Activated naive CD4-positive, alpha-beta T cell treated with anti-CD3 and anti-CD28 coated beads, Interleukin-2, amount 50 U/mL, for 16 hours (primary cell): ENCODE results near the gene ASB13.

ENCODE experiments used
- DNase-seq: peaks from one replicate; pipeline ENCODE4 v3.0.0-alpha.2; 2020

Gene ASB13

DNA sequence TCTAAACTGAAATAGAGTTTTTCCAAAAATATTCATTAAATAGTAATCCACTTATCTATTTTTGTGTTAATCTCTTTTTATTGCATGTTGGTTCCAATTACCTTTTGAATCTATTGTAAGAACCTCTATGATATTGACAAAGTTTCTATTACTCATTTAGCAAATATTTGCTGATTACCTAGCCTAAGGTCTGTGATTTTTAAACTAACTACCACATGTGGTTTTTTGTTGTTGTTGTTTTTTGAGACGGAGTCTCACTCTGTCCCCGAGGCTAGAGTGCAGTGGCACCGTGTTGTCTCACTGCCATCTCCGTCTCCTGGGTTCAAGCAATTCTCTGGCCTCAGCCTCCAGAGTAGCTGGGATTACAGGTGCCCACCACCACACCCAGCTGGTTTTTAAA lies 2.0 kb upstream of the ASB13 start:
- no peak for DNase-seq

DNA sequence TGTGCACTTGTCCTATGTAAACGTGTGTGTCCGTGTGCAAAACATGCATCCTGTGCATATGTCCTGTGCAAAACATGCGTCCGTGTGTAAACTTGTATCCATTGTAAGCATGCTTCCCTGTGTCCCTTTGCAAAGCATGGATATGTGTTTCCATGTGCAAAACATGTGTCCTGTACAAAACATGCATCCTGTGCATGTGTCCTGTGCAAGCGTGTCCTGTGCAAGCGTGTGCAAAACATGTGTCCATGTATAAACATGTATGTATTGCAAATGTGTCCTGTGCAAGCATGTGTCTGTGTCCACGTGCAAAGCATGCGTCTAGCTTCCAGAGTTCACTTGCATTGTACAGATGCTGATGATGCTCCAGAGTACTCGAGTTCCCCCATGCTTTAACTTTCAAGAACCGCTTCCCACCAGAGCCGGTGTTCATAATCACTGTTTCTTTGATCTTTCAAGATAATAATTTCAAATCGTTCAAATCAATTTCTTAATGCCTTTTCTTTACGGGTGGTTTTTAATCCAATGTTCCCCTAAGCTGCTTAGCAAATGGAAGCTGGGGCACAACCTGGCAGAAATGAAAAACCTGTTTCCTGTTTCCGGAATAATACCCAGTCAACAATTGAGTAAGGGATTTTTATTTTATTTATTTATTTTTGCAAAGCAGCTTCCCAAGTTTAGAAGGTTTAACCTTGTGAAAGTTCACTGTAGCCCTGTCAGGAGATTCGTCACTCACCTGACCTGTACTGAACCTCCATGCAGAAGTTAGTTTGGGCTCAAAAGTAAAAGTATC lies 641 bp upstream of the ASB13 start:
- no peak for DNase-seq

DNA sequence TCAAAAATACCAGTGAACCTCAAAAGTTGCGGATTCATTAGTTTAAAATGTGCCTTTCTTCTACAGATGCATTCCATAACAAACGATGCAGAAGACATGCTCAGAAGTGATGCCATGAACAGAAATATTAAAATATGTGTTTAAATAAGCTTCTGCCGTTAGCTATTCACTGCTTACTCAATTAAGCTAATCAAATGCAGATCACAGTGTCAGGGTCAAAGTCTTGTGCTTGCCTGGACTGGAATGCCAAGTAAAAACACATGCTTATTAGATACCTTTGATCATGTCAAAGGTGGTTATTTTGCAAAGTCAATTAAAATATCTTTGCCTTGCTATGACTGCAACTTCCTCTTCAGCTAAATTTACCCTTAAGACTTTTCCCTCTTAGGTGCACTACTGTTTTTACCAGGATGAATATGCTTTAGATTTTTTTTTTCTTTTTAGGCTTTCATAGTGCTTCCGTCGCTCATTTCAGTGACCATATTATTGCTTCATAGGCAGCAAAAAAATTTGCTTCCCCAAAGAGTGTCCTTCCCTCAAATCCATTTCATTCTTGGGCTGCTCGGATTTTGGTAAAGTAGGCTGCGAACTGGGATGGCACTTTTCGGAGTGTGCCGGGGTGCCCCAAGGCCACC lies 905 bp downstream of the ASB13 start:
- DNase-seq = no peak

DNA sequence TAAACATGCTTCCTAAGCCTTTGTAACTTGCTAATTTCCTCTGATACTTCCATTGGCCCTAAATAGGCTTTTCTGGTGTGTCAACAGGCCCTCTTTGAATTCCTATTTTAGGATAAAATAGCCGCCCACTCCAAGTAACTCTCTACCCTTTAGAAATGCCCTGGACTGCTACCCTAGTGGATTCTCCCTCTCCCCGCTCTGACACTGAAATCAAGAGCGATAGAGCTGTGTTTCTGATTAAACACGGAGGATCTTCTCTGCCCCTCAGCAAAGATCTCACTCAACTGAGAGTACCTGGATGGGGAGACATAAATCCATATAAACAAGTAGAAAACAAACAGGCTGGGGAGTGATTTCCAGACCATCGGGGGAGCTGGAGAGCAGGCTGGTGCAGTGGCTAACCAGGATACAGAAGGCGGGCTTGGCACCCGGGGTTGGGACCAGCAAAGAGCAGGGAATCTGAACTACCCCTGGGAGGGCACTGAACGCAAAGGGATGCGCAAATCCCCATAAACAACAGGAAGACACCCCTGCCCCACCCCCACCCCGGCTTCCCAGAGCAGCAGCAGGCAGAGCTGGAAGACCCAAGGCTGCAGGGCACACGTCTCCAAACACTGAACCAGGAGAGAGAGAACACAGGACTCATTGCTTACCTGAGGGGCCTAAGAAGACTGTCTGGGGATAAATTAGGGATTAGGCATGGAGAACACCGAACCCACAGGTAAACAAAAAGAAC lies 2.5 kb downstream of the ASB13 start:
- DNase-seq = no peak

DNA sequence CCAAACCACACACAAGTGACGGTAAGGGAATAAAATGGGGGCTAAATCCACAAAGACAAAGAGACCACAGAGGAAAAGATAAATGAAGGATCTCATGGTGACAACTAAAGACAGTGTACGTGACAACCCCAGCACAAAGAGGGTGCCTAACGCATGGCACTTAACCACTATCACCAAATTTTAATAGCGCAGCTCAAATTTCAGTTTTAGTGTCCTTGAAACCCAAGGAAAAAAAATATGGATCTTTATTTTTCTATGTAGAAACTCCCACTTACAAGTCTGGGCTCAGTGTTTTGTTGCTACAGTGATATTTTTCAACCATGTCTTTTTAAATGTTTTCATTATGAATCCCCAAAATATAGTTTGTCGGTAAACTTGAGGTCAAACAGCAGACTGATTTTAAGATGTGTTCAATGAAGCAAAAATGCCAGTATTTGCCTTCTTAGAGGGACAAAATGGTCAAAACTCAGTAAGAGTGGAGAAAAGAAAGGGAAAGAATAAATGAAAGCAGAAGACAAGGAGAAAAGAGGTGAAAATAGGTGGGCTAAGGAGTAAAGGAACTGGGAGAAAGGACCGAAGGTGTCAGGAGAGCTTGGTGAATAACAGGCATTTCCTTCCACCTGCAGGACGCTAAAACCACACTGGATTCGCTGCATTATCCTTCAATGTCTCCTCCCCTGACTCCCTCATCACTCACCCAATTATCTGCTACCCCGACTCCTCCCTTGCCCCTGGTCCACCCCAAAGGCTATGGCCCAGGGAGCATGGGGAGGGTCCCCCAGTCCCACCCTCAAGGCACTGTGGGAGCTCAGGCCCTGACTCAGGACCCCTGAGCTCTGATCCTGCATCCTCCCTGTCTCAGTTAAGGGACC lies 3.5 kb downstream of the ASB13 start:
- no peak for DNase-seq

DNA sequence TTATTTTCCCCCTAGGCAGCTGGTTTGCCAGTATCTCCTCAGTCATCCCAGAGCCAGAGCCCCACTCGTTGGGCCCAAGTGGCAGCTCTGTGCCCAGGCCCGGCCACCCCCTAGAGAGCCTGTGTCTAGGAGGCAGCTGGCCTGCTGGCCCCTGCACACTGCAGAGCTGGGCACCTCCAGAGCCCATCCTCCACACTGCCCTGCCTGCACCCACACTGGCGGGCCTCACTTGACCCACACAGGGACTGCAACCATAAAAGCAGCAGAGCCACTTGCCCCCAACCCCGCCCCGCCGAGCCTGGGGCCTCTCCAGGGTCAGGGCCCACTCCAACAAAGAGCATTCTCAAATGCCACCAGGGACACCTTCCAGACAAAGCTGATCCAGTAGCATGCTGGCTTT lies 5.4 kb downstream of the ASB13 start:
- DNase-seq = no peak

DNA sequence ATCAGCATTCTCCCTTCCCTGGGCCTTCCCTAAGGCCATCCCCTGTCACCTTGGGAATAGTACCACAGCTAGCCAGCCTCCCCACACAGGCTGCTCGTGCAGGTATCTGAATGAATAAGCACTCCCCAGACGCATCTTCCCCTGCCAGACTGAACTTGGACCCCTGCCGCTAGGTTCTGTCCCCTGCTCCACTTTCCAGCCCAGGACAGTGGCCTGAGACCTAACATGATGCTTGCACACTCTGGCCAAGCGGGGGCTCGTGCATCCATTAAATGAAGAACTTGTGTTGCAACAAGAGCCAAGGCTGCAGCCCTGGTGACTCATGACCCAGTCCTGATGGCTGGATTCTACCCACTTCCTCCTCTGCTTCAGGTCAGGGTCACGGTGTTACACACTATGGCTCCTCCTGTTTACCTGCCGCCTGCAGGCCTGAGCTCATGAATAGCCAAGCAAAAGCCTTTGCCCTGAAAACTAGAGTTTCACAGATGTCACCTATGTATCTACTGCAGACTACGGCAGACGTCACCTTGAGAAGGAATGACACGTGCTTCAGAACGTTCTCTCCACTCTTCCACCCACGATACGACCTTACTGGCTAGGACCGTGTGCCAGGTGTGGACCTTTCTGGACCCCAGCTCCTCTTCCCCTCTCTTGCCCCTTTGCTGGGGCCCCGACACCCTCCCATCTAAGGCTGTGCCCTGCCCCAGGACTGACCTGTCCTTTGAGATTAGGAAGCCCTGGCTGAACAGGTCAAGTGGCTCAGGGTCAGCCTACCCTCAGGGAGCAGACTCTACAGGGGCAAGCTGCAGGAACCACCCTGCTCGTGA lies 6.5 kb downstream of the ASB13 start:
- DNase-seq = no peak

DNA sequence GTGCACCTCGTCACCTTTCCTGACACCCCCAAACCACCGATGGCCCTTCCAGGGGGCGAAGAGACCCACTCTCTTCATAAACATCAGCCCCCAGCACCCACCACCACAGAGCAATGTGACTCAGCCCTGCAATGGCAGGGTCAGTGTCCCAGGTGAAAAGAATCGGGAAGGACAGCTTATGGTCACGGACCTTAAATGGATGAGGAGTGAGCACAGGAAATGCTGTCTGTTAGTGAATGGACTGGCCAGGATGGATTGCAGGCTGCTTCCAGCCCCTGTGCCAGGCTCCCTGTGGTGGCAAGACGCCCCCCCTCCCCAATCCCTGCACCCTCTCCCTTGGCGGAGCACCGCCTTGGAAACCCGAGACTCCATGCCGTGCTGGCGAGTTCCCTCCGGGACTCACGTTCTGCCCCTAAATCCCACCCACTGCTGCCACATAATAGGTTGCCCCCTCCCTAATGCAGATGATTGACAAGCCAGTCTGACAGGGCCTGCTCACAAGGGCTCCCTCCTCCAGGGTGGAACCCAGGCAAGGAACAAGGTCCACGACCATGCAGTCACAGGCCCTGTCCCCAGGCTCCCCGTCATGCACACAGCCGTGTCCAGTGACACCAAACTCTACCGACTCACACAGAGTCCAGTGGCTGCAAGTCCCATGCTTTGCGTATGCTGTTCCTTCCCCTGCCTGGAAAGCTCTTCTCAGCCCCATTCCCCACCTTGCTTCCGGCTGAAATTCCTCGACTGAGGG lies 7.3 kb downstream of the ASB13 start:
- DNase-seq = no peak

DNA sequence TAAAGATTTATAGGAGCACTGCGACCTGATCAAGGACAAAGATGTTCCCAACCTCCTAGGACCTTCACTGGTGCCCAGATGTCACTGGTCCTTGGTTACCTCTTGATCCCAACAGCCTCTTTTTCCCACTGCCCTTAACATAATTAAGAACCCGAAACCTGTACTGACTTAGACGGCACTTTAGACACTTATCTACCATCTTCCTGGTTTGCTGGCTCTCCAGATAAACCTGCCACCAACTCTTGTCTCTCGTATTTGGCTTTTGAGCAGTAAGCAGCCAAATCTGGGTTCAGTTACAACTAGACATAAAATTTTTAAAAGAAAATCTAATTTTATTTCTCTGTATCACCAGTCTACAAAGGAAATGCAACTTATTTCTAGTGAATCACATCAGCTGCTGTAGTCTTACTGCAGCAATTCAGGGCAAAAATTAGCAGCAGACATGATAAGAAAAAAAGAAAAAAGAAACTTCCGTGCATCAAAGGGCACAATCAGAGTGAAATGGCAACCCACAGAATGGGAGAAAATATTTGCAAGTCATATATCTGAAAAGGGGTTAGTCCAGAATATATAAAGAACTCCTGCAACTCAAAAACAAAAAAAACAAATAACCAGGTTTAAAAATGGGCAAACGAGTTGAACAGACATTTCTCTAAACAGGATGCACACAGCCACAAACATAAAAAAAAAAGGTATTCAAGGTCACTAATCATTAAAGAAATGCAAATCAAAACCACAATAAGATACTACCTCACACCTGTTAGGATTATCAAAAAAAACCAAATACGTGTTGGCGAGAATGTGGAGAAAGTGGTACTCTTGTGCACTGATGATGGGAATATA lies 9.4 kb downstream of the ASB13 start:
- no peak for DNase-seq

DNA sequence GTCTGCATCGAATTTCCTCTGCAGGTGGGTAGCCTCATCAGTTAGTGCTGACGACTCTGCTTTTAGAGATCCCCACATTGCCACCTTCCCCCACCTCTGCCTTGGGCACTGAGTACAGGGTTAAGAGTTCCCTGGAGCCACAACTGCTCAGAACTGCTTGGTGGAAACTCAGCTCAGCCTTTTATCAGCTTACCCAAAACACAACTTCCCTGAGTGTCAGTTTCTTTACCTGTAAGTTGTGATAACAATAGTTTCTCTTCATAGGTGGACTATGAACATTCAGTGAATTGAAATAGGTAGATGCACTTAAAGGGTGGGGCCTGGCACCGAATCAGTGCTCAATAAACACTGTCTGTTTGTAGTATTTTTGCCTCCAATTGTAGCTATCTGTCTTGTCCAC lies 11.3 kb downstream of the ASB13 start:
- DNase-seq = no peak

DNA sequence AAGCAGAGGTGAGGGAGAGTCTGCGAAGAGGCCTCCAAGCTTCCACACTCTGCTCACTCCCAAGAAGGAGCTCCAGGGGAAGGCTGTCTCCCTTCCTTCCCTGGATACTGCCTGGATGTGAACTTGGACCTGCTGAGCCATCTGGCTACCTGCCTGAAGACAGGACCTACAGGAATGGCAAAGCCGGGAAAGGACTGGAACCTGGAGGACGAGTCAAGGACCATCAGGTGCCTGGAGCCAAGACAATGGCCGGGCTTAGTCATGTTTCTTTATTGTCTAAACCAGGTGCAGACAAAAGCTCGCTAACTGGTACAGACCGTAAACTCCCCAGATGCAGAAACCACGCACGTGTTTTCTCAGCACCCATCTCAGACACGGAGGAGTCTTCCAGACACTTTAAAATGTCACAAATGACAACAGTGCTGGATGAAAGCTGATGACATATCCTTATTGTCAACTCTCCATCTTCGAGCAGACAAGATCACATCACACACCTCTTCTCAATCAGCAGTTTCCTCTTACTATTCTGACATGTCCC lies 12.1 kb downstream of the ASB13 start:
- no peak for DNase-seq

DNA sequence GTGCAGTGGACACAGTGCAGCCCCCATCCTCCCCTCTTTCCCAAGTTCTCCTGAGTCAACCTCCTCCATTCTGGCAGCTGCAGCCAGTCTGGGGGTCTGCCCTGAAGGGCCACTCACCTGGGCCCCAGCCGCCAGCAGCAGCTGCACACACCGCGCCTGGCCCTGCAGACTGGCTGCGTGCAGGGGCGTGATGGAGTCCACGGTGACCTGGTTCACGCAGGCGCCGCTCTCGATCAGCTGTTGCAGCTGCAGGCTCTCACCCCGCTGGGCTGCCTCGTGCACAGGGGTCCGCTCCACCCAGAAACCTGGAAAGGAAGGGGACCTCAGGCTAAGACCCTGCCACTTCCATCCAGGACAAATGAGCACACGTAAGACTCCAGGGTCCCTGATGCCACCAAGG lies 13.6 kb downstream of the ASB13 start:
- no peak for DNase-seq

DNA sequence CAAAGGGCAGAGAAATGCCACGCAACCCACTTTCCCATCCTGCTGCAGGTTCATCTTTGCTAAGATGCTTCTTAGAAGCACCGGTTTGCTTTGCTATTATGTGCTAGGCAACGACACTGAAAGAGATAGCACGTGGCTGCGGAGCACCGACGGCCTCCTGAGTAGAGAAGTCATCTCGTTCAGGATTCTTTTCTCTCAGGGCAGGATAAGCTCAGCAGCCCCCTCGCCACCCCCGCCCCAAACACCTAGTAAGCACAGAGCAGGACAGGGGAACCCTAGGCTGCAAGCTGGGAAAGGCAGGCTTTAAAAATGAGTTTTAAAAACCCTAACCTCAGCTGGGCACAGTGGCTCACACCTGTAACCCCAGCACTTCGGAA lies 15.0 kb downstream of the ASB13 start:
- DNase-seq = no peak

DNA sequence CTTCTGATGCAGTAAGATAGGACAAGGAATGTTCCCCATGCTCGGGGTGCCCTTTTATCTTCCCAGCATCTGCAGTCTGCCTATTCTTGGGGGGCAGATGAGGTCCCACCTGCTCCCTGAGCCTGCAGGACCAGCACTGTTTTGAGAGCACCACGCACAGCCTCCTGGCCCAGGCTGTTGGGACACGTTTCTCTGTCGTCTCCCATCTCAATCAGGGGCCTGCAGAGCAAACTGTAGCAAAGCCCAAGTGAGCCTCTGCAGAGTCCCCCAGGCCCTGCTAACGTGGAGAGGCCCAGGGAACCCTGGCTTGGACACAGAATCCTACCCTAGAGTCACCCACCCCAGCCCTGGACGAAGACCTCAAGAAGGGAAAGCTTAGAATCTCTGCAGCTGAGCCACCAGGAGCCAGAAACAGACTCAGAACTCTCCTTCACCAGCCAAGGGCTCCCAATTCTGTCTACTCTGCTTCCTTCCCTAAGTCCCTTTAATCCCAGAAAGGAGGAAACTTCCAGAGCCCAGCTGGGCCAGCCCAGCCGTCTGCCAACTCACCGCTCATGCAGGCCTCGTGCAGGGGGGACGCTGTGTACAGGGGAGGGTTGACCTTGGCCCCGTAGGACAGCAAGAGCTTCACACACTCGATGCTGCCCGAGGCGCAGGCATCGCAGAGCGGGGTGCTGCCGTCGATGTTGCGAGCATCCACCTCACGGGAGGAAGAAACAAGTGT lies 15.6 kb downstream of the ASB13 start:
- DNase-seq = no peak

DNA sequence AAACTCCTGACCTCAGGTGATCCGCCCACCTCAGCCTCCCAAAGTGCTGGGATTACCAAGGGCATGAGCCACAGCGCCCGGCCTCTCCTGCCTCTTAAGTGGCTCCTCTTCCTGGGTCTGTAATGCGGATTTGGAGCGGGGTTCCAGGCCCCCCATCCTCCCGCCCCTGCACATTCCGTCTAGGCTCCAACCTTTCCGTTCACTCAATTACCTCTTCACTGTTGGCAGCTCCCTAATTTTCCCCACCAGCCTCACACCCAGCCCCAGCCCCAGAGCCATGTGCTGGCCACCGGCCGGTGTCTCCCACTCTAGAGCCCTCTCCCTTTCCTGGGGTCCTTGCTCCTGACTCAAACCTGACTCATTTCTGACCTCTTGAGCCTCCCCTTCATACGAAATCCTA lies 16.6 kb downstream of the ASB13 start:
- DNase-seq = no peak

DNA sequence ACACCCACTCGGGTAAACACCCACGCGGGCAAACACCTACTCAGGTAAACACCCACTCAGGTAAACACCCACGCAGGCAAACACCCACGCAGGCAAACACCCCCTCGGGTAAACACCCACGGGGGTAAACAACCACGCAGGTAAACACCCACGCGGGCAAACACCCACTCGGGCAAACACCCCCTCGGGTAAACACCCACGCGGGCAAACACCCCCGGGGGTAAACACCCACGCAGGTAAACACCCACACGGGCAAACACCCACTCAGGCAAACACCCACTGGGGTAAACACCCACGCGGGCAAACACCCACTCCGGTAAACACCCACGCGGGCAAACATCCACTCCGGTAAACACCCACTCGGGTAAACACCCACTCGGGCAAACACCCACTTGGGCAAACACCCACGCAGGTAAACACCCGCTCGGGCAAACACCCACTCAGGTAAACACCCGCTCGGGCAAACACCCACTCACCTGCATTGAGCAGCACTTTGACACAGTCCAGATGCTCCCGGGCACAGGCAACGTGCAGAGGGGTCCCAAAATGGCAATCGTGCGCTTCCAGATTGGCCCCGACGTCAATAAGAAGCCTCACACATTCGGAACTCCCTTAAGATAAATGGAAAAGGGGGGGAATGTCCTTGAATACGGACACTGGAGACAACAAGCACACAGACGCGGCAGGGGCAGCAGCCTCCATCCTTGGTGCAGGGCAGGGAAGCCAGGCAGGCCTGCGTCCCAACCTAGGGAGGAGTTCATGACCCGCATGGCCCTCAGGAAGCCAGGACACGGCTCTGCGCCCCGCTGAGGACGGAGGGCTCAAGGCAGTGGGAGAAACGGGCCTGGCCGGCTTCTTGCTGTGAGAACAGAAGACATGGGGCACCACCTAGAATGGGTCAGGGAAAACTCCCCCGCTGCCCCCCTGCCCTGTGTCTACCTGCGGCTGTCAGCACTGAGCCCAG lies 17.6 kb downstream of the ASB13 start:
- no peak for DNase-seq

DNA sequence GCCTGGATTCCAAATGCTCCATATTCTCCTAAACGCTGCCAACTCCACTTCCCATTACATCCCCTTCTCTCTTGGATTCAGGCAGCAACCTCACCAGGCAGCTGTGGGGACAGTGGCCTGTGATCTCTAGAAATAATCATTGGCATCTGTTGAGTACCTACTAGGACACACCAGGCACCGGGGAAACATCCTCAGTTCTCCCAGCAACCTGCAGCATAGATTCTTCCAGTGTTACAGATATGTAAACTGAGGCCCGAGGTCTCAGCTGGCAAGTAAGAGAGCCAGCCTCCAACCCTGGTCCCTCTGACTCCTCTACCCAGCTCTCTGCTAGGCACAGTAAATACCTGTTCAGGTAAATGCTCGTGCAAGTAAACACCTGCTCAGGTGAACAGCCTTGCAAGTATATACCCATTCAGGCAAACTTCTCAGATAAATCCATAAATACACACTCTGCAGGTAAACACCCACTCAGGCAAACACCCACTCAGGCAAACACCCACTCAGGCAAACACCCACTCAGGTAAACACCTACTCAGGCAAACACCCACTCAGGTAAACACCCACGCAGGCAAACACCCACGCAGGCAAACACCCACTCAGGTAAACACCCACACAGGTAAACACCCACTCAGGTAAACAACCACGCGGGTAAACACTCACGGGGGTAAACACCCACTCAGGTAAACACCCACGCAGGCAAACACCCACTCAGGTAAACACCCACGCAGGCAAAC lies 18.7 kb downstream of the ASB13 start:
- DNase-seq = no peak
